H54 (cell line): Measurements from ENCODE around the gene EXTL1.
"Not testable (repeated sequence)": the region's sequence is repeated elsewhere in the genome, so short reads cannot be mapped to it uniquely, and the experiment has no call there.

Experiments used
- DNase-seq: peaks from one replicate; pipeline ENCODE4 v3.0.0; 2011; ENCODE audit warnings: low spot score, mixed read lengths; ENCODE audit not compliant: insufficient read length
- FAIRE-seq: peaks from 3 replicates; lab custom pipeline; 2011; peaks lifted over from hg19 to GRCh38; lab: Jason Lieb, UNC
- POLR2A ChIP-seq: IDR thresholded peaks from 2 replicates; pipeline ENCODE4 v1.6.1; 2011; ENCODE audit warnings: low read depth, mild to moderate bottlenecking, low read length

EXTL1 gene

GRCh38 chr1:26021647-26022403, at the start of gene EXTL1:
Gene EXTL1 (plus strand): TSS chr1:26021775. CDS start chr1:26022647, 872 bp downstream.
- FAIRE-seq (no peak), DNase-seq (no peak)
- TF ChIP-seq POLR2A = no peak

GRCh38 chr1:25971811-25972180, 49.8 kb upstream of the EXTL1 start:
- no peak for FAIRE-seq
- no peak for TF ChIP-seq POLR2A

GRCh38 chr1:25973610-25974321, 47.8 kb upstream of the EXTL1 start:
- FAIRE-seq = no peak
- DNase-seq = no peak
- no peak for TF ChIP-seq POLR2A

More at GRCh38 chr1:25971811-25972180, 49.8 kb upstream of the EXTL1 start:
- no peak for DNase-seq

- DNase-seq (no peak), FAIRE-seq (no peak)
- no peak for TF ChIP-seq POLR2A
These were observed 43.8 kb upstream of the EXTL1 start for GRCh38 chr1:25977801-25978200.

- no peak for FAIRE-seq
- no peak for TF ChIP-seq POLR2A
These were observed 43.2 kb upstream of the EXTL1 start for GRCh38 chr1:25978403-25978802.

GRCh38 chr1:25979210-25979609, 42.4 kb upstream of the EXTL1 start:
- DNase-seq (no peak), FAIRE-seq (no peak)
- no peak for TF ChIP-seq POLR2A

More at GRCh38 chr1:25978403-25978802, 43.2 kb upstream of the EXTL1 start:
- no peak for DNase-seq

- no peak for TF ChIP-seq POLR2A
- no peak for FAIRE-seq
- DNase-seq = no peak
These were observed 36.4 kb upstream of the EXTL1 start for GRCh38 chr1:25985171-25985570.

- DNase-seq = no peak
- TF ChIP-seq POLR2A = no peak
- FAIRE-seq = no peak
These were observed 35.9 kb upstream of the EXTL1 start for GRCh38 chr1:25985670-25986069.

GRCh38 chr1:25986773-25987172, 34.8 kb upstream of the EXTL1 start:
- FAIRE-seq, DNase-seq: not testable (repeated sequence)

- no peak for TF ChIP-seq POLR2A
- FAIRE-seq = no peak
- no peak for DNase-seq
These were observed 33.6 kb upstream of the EXTL1 start for GRCh38 chr1:25987951-25988350.

- no peak for FAIRE-seq
- TF ChIP-seq POLR2A = no peak
- no peak for DNase-seq
These were observed 31.9 kb upstream of the EXTL1 start for GRCh38 chr1:25989440-25990234.

- DNase-seq (no peak), FAIRE-seq (no peak)
- no peak for TF ChIP-seq POLR2A
These were observed 31.3 kb upstream of the EXTL1 start for GRCh38 chr1:25990251-25990650.

- TF ChIP-seq POLR2A = no peak
- no peak for DNase-seq
- FAIRE-seq = no peak
These were observed 30.7 kb upstream of the EXTL1 start for GRCh38 chr1:25990702-25991395.
